Measurements from ENCODE around the gene CADPS.

DNA sequence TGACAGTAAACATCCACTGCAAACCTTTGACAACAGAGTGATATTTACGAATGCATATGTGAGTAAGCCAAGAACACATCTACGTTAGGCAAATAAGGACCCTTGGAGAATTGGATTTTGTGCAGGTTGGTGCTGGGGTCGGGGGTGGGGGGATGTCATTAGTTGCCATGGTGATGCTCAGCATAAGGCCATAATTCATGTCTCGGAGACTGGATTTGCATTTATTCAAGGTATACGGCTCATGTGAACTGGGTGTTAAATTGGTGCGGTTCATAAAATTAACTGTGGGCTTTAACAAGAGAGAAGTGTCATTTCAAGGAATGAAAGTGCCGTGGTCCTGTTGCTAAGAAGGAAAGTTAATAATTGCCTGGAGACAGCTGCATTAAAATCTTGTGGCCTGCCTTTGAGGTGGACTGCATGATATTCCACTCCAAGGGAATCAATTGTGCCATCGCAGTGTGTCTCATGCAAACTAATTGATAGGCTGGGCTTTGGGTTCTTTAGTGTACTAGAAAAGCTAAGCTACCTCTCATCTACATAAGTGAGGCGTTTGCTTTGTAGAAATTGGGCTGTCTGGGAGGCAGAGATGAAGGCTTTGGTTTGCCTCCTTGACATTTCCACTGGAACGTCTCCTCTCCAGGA, 273.0 kb downstream of the CADPS start:
- TF ChIP-seq JUN (CRISPR knock-in tag; IDR thresholded peaks at IDR 0.05) (no peak), CTCF (IDR thresholded peaks at IDR 0.05) (no peak), ZBTB21 (CRISPR knock-in tag; IDR thresholded peaks at IDR 0.05; ENCODE audit: borderline replicate concordance) (no peak), CDX4 (CRISPR knock-in tag; IDR thresholded peaks at IDR 0.05; ENCODE audit: borderline replicate concordance) (no peak), RELA (CRISPR knock-in tag; IDR thresholded peaks at IDR 0.05; ENCODE audit: borderline replicate concordance) (no peak), CBFB (CRISPR knock-in tag; IDR thresholded peaks at IDR 0.05; ENCODE audit: low read depth) (no peak), SP1 (CRISPR knock-in tag; conservative IDR thresholded peaks at IDR 0.05) (no peak), CREM (CRISPR knock-in tag; IDR thresholded peaks at IDR 0.05) (no peak)
- TF ChIP-seq, protein P1, sequence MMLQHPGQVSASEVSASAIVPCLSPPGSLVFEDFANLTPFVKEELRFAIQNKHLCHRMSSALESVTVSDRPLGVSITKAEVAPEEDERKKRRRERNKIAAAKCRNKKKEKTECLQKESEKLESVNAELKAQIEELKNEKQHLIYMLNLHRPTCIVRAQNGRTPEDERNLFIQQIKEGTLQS (CRISPR knock-in tag; conservative IDR thresholded peaks at IDR 0.05) = no peak
- TF ChIP-seq, protein P2, sequence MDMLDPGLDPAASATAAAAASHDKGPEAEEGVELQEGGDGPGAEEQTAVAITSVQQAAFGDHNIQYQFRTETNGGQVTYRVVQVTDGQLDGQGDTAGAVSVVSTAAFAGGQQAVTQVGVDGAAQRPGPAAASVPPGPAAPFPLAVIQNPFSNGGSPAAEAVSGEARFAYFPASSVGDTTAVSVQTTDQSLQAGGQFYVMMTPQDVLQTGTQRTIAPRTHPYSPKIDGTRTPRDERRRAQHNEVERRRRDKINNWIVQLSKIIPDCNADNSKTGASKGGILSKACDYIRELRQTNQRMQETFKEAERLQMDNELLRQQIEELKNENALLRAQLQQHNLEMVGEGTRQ (CRISPR knock-in tag; IDR thresholded peaks at IDR 0.05) = no peak
- TF ChIP-seq, protein P3, sequence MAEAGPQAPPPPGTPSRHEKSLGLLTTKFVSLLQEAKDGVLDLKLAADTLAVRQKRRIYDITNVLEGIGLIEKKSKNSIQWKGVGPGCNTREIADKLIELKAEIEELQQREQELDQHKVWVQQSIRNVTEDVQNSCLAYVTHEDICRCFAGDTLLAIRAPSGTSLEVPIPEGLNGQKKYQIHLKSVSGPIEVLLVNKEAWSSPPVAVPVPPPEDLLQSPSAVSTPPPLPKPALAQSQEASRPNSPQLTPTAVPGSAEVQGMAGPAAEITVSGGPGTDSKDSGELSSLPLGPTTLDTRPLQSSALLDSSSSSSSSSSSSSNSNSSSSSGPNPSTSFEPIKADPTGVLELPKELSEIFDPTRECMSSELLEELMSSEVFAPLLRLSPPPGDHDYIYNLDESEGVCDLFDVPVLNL (CRISPR knock-in tag; IDR thresholded peaks at IDR 0.05; ENCODE audit: borderline replicate concordance, low read depth) = no peak
